ENCODE data around the gene ING1.

Gene ING1

DNA sequence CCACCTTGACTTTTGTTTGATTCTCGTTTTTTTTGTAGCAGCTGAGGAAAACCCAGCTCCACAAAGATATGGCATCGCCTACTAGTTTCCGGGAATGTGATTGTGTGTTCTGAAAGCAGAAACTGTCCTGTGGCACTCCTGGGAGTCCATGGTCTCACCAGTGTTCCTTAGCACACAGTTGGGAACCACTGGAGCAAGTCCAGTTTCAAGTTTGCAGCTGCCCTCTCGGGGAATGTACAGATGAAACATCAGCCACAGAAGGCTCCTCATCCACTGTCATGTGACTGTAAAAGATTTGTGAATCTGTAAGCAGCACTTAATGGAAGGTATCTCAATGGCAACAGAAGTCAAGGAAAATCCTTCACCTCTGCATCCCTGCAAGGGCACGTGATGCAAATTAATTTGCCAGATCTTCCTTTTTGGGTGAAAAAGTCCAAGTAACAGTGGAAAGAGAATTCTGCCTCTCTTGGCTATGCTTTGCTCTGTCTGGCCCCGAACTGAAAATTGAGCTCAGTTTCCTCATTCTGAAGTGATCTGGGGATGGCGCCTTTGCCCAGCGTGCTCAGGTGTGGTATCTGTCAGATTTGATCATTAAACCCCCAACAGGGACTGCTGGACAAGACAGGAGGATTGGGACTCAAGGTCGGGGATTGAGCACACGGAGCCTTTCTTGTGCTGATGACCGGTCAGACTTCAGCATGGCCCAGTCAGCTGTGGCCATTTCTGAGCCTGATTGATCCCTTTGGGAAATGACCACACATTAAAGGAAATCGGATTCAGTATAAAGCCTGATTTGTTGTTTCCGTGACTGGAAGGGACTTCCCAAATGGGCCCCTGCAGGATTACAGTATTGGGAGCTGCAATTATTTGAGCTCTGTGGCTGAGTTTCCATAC lies 58.8 kb downstream of the ING1 start:
- no peak for DNase-seq

Measured in NCI-H187 treated with DMSO at 0.1 percent for 48 hours (cell line).